Upper lobe of left lung (tissue), 4 donors: ENCODE data around the gene NR2F6.

Source experiments
- POLR2AphosphoS5 ChIP-seq, 2 donors: sonication (generic); formaldehyde crosslinking; IDR thresholded peaks; one replicate each; pipeline ENCODE4 v1.5.1; 2017; ENCODE audit warnings: antibody characterized with exemption in 2 of 2
- TF ChIP-seq, protein P1 (sequence below), 6 experiments: fragments of 450-650 bp in 4 of 6; fragments of 200-600 bp in 2 of 6; sonication (generic) in 2 of 6; IDR thresholded peaks; one replicate each; pipeline ENCODE4 v1.5.1; 2016 to 2019; ENCODE audit warnings: antibody characterized with exemption in 6 of 6

DNA sequence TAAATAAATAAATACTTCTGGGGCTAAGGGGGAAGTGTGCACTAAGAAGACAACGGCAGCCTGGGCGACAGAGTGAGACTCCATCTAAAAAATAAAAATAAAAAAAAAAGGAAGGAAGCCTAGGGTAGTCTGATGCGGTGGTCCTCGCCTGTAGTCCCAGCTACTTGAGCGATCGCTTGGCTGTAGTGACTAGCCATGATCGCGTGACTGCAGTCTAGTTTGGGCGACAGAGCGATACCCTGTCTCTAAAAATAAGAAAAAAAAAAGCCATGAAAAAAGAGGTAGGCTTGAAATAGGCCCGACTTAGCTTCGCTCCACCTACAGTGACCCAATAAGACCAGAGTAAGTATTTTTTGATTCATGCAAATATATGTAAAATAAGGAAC is 20.9 kb upstream of the NR2F6 start:
- TF ChIP-seq, protein P1, sequence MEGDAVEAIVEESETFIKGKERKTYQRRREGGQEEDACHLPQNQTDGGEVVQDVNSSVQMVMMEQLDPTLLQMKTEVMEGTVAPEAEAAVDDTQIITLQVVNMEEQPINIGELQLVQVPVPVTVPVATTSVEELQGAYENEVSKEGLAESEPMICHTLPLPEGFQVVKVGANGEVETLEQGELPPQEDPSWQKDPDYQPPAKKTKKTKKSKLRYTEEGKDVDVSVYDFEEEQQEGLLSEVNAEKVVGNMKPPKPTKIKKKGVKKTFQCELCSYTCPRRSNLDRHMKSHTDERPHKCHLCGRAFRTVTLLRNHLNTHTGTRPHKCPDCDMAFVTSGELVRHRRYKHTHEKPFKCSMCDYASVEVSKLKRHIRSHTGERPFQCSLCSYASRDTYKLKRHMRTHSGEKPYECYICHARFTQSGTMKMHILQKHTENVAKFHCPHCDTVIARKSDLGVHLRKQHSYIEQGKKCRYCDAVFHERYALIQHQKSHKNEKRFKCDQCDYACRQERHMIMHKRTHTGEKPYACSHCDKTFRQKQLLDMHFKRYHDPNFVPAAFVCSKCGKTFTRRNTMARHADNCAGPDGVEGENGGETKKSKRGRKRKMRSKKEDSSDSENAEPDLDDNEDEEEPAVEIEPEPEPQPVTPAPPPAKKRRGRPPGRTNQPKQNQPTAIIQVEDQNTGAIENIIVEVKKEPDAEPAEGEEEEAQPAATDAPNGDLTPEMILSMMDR (IDR thresholded peaks at IDR 0.05) = no peak
- TF ChIP-seq POLR2AphosphoS5 (IDR thresholded peaks at IDR 0.05) = no peak
